Measurements from ENCODE around the gene SYCP2L.

DNA sequence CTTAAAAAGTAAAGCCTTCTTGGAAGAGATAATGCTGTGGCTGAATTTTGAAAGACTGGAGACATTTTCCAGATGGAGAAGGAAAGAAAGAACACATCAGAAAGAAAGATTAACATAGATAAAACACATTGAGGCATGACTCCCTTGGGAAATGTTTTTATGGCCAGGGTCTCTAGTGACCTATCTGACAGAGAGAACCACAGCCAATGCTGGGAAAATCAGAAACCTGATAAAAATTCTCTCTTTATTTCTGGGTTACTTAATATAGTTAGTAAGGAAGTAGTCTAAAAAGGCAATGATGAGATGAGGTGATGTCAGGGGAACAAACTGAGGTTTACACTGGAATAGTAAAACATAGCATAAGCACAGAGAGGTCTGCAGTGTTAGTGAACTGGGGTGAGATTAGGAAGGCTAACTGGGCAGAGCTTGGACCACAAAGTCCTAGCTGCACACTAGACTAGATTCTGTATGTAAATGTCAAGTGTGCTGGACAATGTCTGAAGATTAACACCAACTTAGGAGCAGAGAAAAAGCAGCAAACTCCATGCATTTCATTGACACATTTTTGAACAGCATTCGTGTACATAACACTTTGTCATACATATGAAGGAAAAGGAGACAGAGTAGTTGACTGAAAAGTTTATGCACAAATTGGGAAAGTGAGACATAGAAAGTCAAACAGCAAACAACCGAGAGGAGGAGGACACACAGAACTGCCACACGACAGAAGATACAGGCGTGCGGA is 126.3 kb downstream of the SYCP2L start:
- TF ChIP-seq, protein P1, sequence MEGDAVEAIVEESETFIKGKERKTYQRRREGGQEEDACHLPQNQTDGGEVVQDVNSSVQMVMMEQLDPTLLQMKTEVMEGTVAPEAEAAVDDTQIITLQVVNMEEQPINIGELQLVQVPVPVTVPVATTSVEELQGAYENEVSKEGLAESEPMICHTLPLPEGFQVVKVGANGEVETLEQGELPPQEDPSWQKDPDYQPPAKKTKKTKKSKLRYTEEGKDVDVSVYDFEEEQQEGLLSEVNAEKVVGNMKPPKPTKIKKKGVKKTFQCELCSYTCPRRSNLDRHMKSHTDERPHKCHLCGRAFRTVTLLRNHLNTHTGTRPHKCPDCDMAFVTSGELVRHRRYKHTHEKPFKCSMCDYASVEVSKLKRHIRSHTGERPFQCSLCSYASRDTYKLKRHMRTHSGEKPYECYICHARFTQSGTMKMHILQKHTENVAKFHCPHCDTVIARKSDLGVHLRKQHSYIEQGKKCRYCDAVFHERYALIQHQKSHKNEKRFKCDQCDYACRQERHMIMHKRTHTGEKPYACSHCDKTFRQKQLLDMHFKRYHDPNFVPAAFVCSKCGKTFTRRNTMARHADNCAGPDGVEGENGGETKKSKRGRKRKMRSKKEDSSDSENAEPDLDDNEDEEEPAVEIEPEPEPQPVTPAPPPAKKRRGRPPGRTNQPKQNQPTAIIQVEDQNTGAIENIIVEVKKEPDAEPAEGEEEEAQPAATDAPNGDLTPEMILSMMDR (optimal IDR thresholded peaks at IDR 0.05 in 1 of 3, IDR thresholded peaks at IDR 0.05 in 1 of 3, conservative IDR thresholded peaks at IDR 0.05 in 1 of 3; ENCODE audit: extremely low read depth in 1 of 3, insufficient read depth in 2 of 3, low read length in 3 of 3): no peak
- no peak for TF ChIP-seq EZH2 (IDR thresholded peaks at IDR 0.05; ENCODE audit: low read length)

All from keratinocyte (primary cell).